ENCODE results near the gene PEX11A. TPM values are rescaled to one million over a fixed set of nuclear protein-coding genes. Genes with fewer than 3 reads are reported as not detected.

The PEX11A gene
- total RNA-seq, 4 donors from 2014 or later: 6.7 to 12.2 (median 8.8) TPM

- WGBS, 2 donors: 93 to 96% methylated on average over 2 of the region's 2 CpGs
Observed at GRCh38 chr15:89653578-89653977, 37.0 kb downstream of the PEX11A start.

GRCh38 chr15:89652666-89653065 is 37.9 kb downstream of the PEX11A start:
- TF ChIP-seq POLR2A (IDR thresholded peaks at IDR 0.05): no peak
- TF ChIP-seq CTCF (IDR thresholded peaks at IDR 0.05): no peak
- H3K4me3 ChIP-seq (ENCODE audit: low read depth, poor library complexity, severe bottlenecking): no peak overlapping the region
- intact Hi-C loops (cut with DNase I; ENCODE audit: low total_unique reads): no loop called here
- WGBS, 2 donors: 86 to 93% methylated on average over 9 to 13 of the region's 16 CpGs
- DNase-seq (ENCODE audit: low spot score in 2 of 2): no peak

More at GRCh38 chr15:89653578-89653977, 37.0 kb downstream of the PEX11A start:
- H3K4me3 ChIP-seq (ENCODE audit: low read depth, poor library complexity, severe bottlenecking): no peak overlapping the region
- no peak for DNase-seq (ENCODE audit: low spot score in 2 of 2)
- TF ChIP-seq POLR2A (IDR thresholded peaks at IDR 0.05) (no peak), CTCF (IDR thresholded peaks at IDR 0.05) (no peak)
- intact Hi-C loops (cut with DNase I; ENCODE audit: low total_unique reads): no loop called here

- TF ChIP-seq POLR2A (IDR thresholded peaks at IDR 0.05) (no peak), CTCF (IDR thresholded peaks at IDR 0.05) (no peak)
- intact Hi-C loops (cut with DNase I; ENCODE audit: low total_unique reads): no loop called here
- H3K4me3 ChIP-seq (ENCODE audit: low read depth, poor library complexity, severe bottlenecking): no peak overlapping the region
- 69 to 89% methylated on average over 7 of the region's 7 CpGs for WGBS, 2 donors
- no peak for DNase-seq (ENCODE audit: low spot score in 2 of 2)
Observed at GRCh38 chr15:89652131-89652530, 38.4 kb downstream of the PEX11A start.

GRCh38 chr15:89649716-89650115 is 40.8 kb downstream of the PEX11A start:
- no peak overlapping the region for H3K4me3 ChIP-seq (ENCODE audit: low read depth, poor library complexity, severe bottlenecking)
- TF ChIP-seq CTCF (IDR thresholded peaks at IDR 0.05) (no peak), POLR2A (IDR thresholded peaks at IDR 0.05) (no peak)
- 94 to 97% methylated on average over 12 to 15 of the region's 15 CpGs for WGBS, 2 donors
- no peak for DNase-seq (ENCODE audit: low spot score in 2 of 2)
- intact Hi-C loops (cut with DNase I; ENCODE audit: low total_unique reads): no loop called here

GRCh38 chr15:89649013-89649625 is 41.4 kb downstream of the PEX11A start:
- TF ChIP-seq POLR2A (IDR thresholded peaks at IDR 0.05): no peak
- TF ChIP-seq CTCF (IDR thresholded peaks at IDR 0.05): no peak
- DNase-seq (ENCODE audit: low spot score in 2 of 2): no peak
- 95 to 98% methylated on average over 37 of the region's 37 CpGs for WGBS, 2 donors
- H3K4me3 ChIP-seq (ENCODE audit: low read depth, poor library complexity, severe bottlenecking): no peak overlapping the region
- intact Hi-C loops (cut with DNase I; ENCODE audit: low total_unique reads): no loop called here

Data from lower leg skin (tissue), 4 donors.